K562 (cell line): ENCODE results near the gene DNASE1L1. TPM values are rescaled to one million over a fixed set of nuclear protein-coding genes. Genes with fewer than 3 reads are reported as not detected.

Source experiments
- ATAC-seq: fragments of 200-7000 bp; cut with Tn5 transposase; 3 replicates; pipeline ENCODE4 v1.9.1; 2020; ENCODE audit warnings: moderate library complexity
- BruUV-seq: library from RNA; stranded (reverse); fragments of 400-500 nt; replicated peaks from 2 replicates; lab custom pipeline; 2021; lab: Mats Ljungman, UMichigan
- CTCF ChIA-PET: fragments of 300-600 bp; formaldehyde crosslinking; extraction: SDS; loops from one replicate; lab custom pipeline; 2021; ENCODE audit warnings: low intra/inter-chr PET ratio; lab: Yijun Ruan, JAX
- POLR2A ChIA-PET: fragments of 300-600, 350-650 bp; sonication (Branson Sonifier 250); formaldehyde crosslinking; extraction: SDS; loops from one replicate; lab custom pipeline; 2021; ENCODE audit warnings: antibody characterized with exemption, inconsistent platforms; lab: Yijun Ruan, JAX
- DNase-seq, 4 experiments: peaks; one replicate each; pipeline versions ENCODE4 v3.0.0 to v3.0.0-alpha.2; 2011 to 2018; ENCODE audit warnings: low spot score in 3 of 4, mixed read lengths in 3 of 4; ENCODE audit errors: extremely low read depth in 1 of 4
- FAIRE-seq: peaks from 2 replicates; lab custom pipeline; 2011; peaks lifted over from hg19 to GRCh38; lab: Jason Lieb, UNC
- H2AFZ ChIP-seq: 2 replicates; pipeline ENCODE4 v1.6.0; 2011; ENCODE audit warnings: low read depth, low read length, control low read depth, inconsistent platforms
- H3K27ac ChIP-seq: fragments of 200-600 bp; 3 replicates; pipeline ENCODE4 v1.8.0; 2011; ENCODE audit warnings: low read depth, mild to moderate bottlenecking, control low read depth, inconsistent platforms, low read length, moderate library complexity, mixed read lengths; ENCODE audit errors: extremely low read depth
- H3K27me3 ChIP-seq, 2 experiments: fragments of 300-600 bp in 1 of 2; 2 replicates in 1 of 2; 3 replicates in 1 of 2; pipeline versions ENCODE4 v1.6.0 to v1.8.0; 2011; ENCODE audit warnings: inconsistent platforms in 2 of 2, low read length in 2 of 2, mild to moderate bottlenecking in 1 of 2, mixed read lengths in 1 of 2, moderate library complexity in 1 of 2; ENCODE audit not compliant: control insufficient read depth in 2 of 2, insufficient read depth in 2 of 2
- H3K36me3 ChIP-seq: fragments of 300-600 bp; 3 replicates; pipeline ENCODE4 v1.8.0; 2011; ENCODE audit warnings: mild to moderate bottlenecking, low read length, inconsistent platforms; ENCODE audit not compliant: control insufficient read depth, insufficient read depth
- H3K4me1 ChIP-seq, 2 experiments: fragments of 200-600 bp in 1 of 2; replicated peaks in 1 of 2; 2 replicates in 1 of 2; 3 replicates in 1 of 2; pipeline versions ENCODE4 v1.5.1 to v1.8.0; 2011; ENCODE audit warnings: inconsistent platforms in 2 of 2, low read length in 2 of 2, mild to moderate bottlenecking in 1 of 2, mixed read lengths in 1 of 2, moderate library complexity in 1 of 2; ENCODE audit not compliant: control insufficient read depth in 2 of 2, insufficient read depth in 2 of 2
- H3K4me2 ChIP-seq: 2 replicates; pipeline ENCODE4 v1.6.1; 2011; ENCODE audit warnings: low read length, control low read depth, inconsistent platforms, mixed read lengths; ENCODE audit not compliant: insufficient read depth
- H3K4me3 ChIP-seq: fragments of 200-600 bp; sonication (generic), shearing (Covaris generic); 2 replicates; pipeline ENCODE4 v1.5.1; 2016; ENCODE audit warnings: control low read depth, inconsistent platforms
- H3K79me2 ChIP-seq: fragments of 200-600 bp; 3 replicates; pipeline ENCODE4 v1.8.0; 2011; ENCODE audit warnings: low read length, inconsistent platforms; ENCODE audit not compliant: control insufficient read depth, insufficient read depth
- H3K9ac ChIP-seq, 2 experiments: 2 replicates each; pipeline versions ENCODE4 v1.6.0 to v1.6.1; 2011; ENCODE audit warnings: low read depth in 2 of 2, low read length in 2 of 2, control low read depth in 1 of 2, inconsistent platforms in 1 of 2, mild to moderate bottlenecking in 1 of 2, mixed read lengths in 1 of 2; ENCODE audit not compliant: insufficient read depth in 1 of 2
- H3K9me1 ChIP-seq: one replicate; pipeline ENCODE4 v1.6.0; 2011; ENCODE audit warnings: inconsistent platforms, mild to moderate bottlenecking, low read length, moderate library complexity; ENCODE audit not compliant: control insufficient read depth, insufficient read depth
- H3K9me3 ChIP-seq: replicated peaks from 2 replicates; pipeline ENCODE4 v1.5.1; 2011; ENCODE audit warnings: low read depth, low read length, inconsistent platforms; ENCODE audit not compliant: control insufficient read depth, insufficient read depth
- H4K20me1 ChIP-seq: replicated peaks from 2 replicates; pipeline ENCODE4 v1.6.1; 2011; ENCODE audit warnings: low read length, inconsistent platforms, mixed read lengths; ENCODE audit not compliant: control insufficient read depth, insufficient read depth
- BCL6 ChIP-seq: fragments of 250-450 bp; sonication (Bioruptor Pico); IDR thresholded peaks from 2 replicates; pipeline ENCODE4 v1.4.0; 2020
- CAMTA2 ChIP-seq: fragments of 250-450 bp; sonication (Bioruptor Pico); conservative IDR thresholded peaks from 2 replicates; pipeline ENCODE4 v1.5.1; 2022
- CBX8 ChIP-seq: fragments of 200-600 bp; sonication (generic); IDR thresholded peaks from 2 replicates; pipeline ENCODE4 v1.6.1; 2012; ENCODE audit warnings: borderline replicate concordance, mixed run types, low read depth, mild to moderate bottlenecking, moderate library complexity, mixed read lengths, low read length, control low read depth, inconsistent platforms; ENCODE audit not compliant: poor library complexity, severe bottlenecking; ENCODE audit errors: extremely low read depth
- GTF2A2 ChIP-seq: IDR thresholded peaks from 2 replicates; pipeline ENCODE4 v1.6.1; 2016; ENCODE audit warnings: mild to moderate bottlenecking, missing genetic modification characterization, missing compliant biosample characterization
- HES1 ChIP-seq: fragments of 450-650 bp; IDR thresholded peaks from 2 replicates; pipeline ENCODE4 v1.6.1; 2016; ENCODE audit warnings: low read depth, mild to moderate bottlenecking, moderate library complexity
- HMGN3 ChIP-seq: IDR thresholded peaks from 2 replicates; pipeline ENCODE4 v1.6.1; 2011; ENCODE audit warnings: borderline replicate concordance, low read depth, mild to moderate bottlenecking, mixed read lengths, low read length; ENCODE audit not compliant: insufficient read length; ENCODE audit errors: extremely low read depth
- ILK ChIP-seq: fragments of 450-650 bp; IDR thresholded peaks from 2 replicates; pipeline ENCODE4 v1.6.1; 2016; ENCODE audit warnings: missing genetic modification characterization, low read depth, mild to moderate bottlenecking, missing compliant biosample characterization, moderate library complexity, borderline replicate concordance
- KAT2B ChIP-seq: IDR thresholded peaks from one replicate; pipeline ENCODE4 v1.6.1; 2012; ENCODE audit warnings: low read depth, mild to moderate bottlenecking, control low read depth, inconsistent platforms, low read length, moderate library complexity
- KAT8 ChIP-seq: fragments of 450-650 bp; IDR thresholded peaks from 2 replicates; pipeline ENCODE4 v1.6.1; 2016; ENCODE audit warnings: low read depth, mild to moderate bottlenecking
- PHF20 ChIP-seq: fragments of 450-650 bp; IDR thresholded peaks from 2 replicates; pipeline ENCODE4 v1.6.1; 2018; ENCODE audit not compliant: partially characterized antibody
- POLR2G ChIP-seq: fragments of 200-400 bp; formaldehyde crosslinking; IDR thresholded peaks from 2 replicates; pipeline ENCODE4 v1.6.1; 2017; ENCODE audit warnings: low read depth, mild to moderate bottlenecking, antibody characterized with exemption, low read length, moderate library complexity
- PYGO2 ChIP-seq: fragments of 450-650 bp; IDR thresholded peaks from 2 replicates; pipeline ENCODE4 v1.6.1; 2016; ENCODE audit warnings: mild to moderate bottlenecking, missing genetic modification characterization, moderate library complexity, missing compliant biosample characterization
- RBFOX2 ChIP-seq: fragments of 200-400 bp; formaldehyde crosslinking; IDR thresholded peaks from 2 replicates; pipeline ENCODE4 v1.6.1; 2017; ENCODE audit warnings: low read depth, mild to moderate bottlenecking, low read length, moderate library complexity
- SETDB1 ChIP-seq: IDR thresholded peaks from one replicate; pipeline ENCODE4 v1.6.1; 2012; ENCODE audit warnings: low read length, control low read depth, inconsistent platforms
- TCF7L2 ChIP-seq: fragments of 150-350 bp; IDR thresholded peaks from 2 replicates; pipeline ENCODE4 v1.6.1; 2016; ENCODE audit warnings: low read depth, mild to moderate bottlenecking, low read length, moderate library complexity
- ZNF253 ChIP-seq: fragments of 250-450 bp; sonication (Bioruptor Pico); conservative IDR thresholded peaks from 2 replicates; pipeline ENCODE4 v1.6.1; 2021; ENCODE audit warnings: mild to moderate bottlenecking
- ZNF347 ChIP-seq: fragments of 450-650 bp; formaldehyde crosslinking; IDR thresholded peaks from 2 replicates; pipeline ENCODE4 v1.4.0; 2020; ENCODE audit warnings: low read depth, mild to moderate bottlenecking, moderate library complexity
- ZNF41 ChIP-seq: fragments of 250-450 bp; sonication (Bioruptor Pico); conservative IDR thresholded peaks from 2 replicates; pipeline ENCODE4 v1.4.0; 2020; ENCODE audit warnings: mild to moderate bottlenecking
- ZNF79 ChIP-seq: fragments of 250-450 bp; sonication (Bioruptor Pico); IDR thresholded peaks from 2 replicates; pipeline ENCODE4 v1.4.0; 2020; ENCODE audit warnings: low read depth, mild to moderate bottlenecking, moderate library complexity
- WGBS: fragments of 100-300 bp; shearing (Covaris generic); methylation state at CpG from one replicate; pipeline ENCODE4 v1.1.6; 2016; ENCODE audit warnings: low coverage, mixed read lengths; ENCODE audit not compliant: insufficient coverage; ENCODE audit errors: missing lambda C conversion rate; 5-methylcytosine and 5-hydroxymethylcytosine counted together
- in situ Hi-C: fragments of 300-500 bp; cut with MboI; formaldehyde crosslinking; loops from 4 replicates; pipeline ENCODE4 v1.15.0; 2018; ENCODE audit warnings: inconsistent platforms, mixed read lengths
- intact Hi-C: fragments of 100-400 bp; cut with micrococcal nuclease; formaldehyde crosslinking; loops from 2 replicates; pipeline ENCODE4 v1.14.2; 2022
- polyA plus RNA-seq, 8 experiments: library from polyadenylated mRNA; depleted of rRNA in 4 of 8; stranded (reverse) in 5 of 8; unstranded in 3 of 8; fragments of >200 nt; fragmentation: Nextera tagmentation in 2 of 8; fragmentation: Illumina TruSeq in 1 of 8; extraction: Ambion mirVana in 2 of 8; extraction: Trizol in 1 of 8; gene quantifications; 2 replicates each; pipeline versions ENCODE4 v1.2.1 to v1.2.3, GENCODE V29; 2011 to 2014; ENCODE audit warnings: inconsistent platforms in 1 of 8, missing spikeins in 1 of 8
- total RNA-seq, 7 experiments: library from RNA; depleted of rRNA in 6 of 7; stranded (reverse); fragments of >200 nt in 6 of 7; fragmentation: Illumina TruSeq in 2 of 7; extraction: Trizol in 2 of 7; gene quantifications; 2 replicates each; pipeline versions ENCODE4 v1.2.1 to v1.2.3, GENCODE V29; 2011 to 2021; ENCODE audit warnings: low replicate concordance in 1 of 7
- TF ChIP-seq, protein P1 (sequence below): fragments of 450-650 bp; formaldehyde crosslinking; conservative IDR thresholded peaks from 2 replicates; pipeline ENCODE4 v1.4.0; 2022; ENCODE audit warnings: mild to moderate bottlenecking, missing genetic modification characterization

Gene DNASE1L1
- total and polyA plus RNA-seq, 9 of the 15 experiments (the other 6 are each of a cell fraction or from before 2014, with no cell fraction given): 0.73 to 12.6 (median 7.9) TPM

DNA sequence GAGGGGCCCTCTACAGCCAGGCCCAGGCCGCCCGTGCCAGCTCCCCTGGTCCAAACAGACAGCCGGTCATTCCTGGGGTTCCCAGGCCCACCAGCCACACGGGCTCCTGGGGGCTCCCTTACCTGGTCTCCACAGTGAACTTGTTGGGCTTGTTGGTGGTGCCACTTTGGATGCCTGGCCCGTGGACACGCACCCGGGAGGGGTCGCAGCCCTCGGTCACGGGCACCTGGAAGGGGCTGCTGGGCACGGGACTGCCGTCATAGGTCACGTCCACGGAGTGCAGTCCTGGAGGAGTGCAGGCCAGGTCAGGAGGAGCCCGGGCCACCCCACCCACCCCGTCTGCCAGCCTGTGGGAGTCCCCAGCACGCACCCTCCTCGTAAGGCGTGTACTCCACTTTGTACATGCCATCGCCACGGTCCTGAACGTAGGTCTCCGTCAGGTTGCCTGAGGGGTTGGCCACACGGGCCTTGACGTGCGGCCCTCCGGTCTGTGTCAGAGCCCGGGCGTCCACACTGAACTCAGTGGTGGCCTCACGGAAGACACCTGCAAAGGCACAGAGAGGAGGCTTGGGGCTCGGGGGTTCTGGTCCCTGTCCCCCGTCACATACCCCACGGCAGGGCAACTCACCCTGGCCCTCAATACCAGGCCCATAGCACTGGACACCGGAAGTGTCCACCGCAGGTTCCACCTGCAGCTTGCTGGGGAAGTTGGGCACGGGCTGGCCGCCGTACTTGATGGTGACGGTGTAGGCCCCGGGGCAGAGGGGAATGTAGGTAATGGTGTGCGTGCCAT lies 49.5 kb downstream of the DNASE1L1 start (continued):
- TF ChIP-seq HMGN3: no peak
- TF ChIP-seq RBFOX2: peak; percentile 60
- no peak for TF ChIP-seq KAT8
- TF ChIP-seq ILK (tag): no peak
- TF ChIP-seq GTF2A2 (tag): no peak

DNA sequence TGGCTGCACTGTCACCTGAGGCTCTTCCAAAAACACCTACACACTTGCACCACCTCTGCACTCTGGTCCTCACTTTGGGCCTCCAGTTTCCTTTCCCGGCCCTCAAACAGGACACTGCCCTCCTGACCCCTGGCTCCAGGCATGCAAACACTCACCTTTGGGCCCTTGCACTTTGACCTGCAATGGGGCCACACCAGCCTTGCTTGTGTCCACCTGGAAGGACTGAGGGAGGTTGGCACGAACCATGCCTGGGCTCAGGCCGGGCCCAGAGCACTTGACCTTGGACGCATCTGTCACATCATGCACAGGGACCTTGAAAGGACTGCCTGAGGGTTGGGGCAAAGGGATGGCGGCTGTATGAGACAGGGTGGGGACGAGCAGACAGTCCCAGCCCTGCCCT lies 50.2 kb downstream of the DNASE1L1 start:
- no peaks in the 10 kb centered on the region for H3K9me1 ChIP-seq
- ATAC-seq: no peak
- WGBS: 100% methylated on average over 6 of the region's 6 CpGs
- H3K79me2 ChIP-seq: no peaks in the 10 kb centered on the region
- no peaks in the 10 kb centered on the region for H3K9me3 ChIP-seq
- no peak overlapping the region for H3K27ac ChIP-seq
- in situ Hi-C loops (no loop called here), intact Hi-C loops (no loop called here)
- no peaks in the 10 kb centered on the region for H4K20me1 ChIP-seq
- ChIA-PET CTCF (no interaction called here), POLR2A (interaction anchor here (1.2 to 1.6 kb wide), 2 partner anchors 9 to 10 kb away, joined by 4 read pairs; no protein-coding TSS in a partner anchor)
- peaks cover 0 to 19% of the 10 kb centered on the region in 2 experiments; a peak in 1 of 5 replicates for H3K4me1 ChIP-seq
- peaks cover 94% of the 10 kb centered on the region; the same call in 2 of the 3 replicates for H3K36me3 ChIP-seq
- H3K4me3 ChIP-seq: no peak overlapping the region
- no peak overlapping the region for H3K4me2 ChIP-seq
- no peak for DNase-seq
- H3K9ac ChIP-seq: peak overlapping the region in 1 of 2 experiments; percentile 48; a peak in 1 of 4 replicates
- FAIRE-seq: no peak
- H2AFZ ChIP-seq: no peak overlapping the region
- H3K27me3 ChIP-seq: no peaks in the 10 kb centered on the region
- no TSS peak for BruUV-seq
- TF ChIP-seq POLR2G: peak; percentile 43
- no peak for TF ChIP-seq BCL6
- no peak for TF ChIP-seq ZNF79
- peak; percentile 15 for TF ChIP-seq RBFOX2
- no peak for TF ChIP-seq KAT2B
- no peak for TF ChIP-seq TCF7L2
- no peak for TF ChIP-seq ZNF253 (CRISPR knock-in tag)
- TF ChIP-seq, protein P1, sequence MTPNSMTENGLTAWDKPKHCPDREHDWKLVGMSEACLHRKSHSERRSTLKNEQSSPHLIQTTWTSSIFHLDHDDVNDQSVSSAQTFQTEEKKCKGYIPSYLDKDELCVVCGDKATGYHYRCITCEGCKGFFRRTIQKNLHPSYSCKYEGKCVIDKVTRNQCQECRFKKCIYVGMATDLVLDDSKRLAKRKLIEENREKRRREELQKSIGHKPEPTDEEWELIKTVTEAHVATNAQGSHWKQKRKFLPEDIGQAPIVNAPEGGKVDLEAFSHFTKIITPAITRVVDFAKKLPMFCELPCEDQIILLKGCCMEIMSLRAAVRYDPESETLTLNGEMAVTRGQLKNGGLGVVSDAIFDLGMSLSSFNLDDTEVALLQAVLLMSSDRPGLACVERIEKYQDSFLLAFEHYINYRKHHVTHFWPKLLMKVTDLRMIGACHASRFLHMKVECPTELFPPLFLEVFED (CRISPR knock-in tag): no peak
- no peak for TF ChIP-seq CAMTA2
- TF ChIP-seq HES1: no peak
- no peak for TF ChIP-seq ZNF41 (CRISPR knock-in tag)
- TF ChIP-seq SETDB1: no peak
- no peak for TF ChIP-seq PYGO2 (tag)
- no peak for TF ChIP-seq PHF20
- TF ChIP-seq ZNF347 (CRISPR knock-in tag): no peak
- no peak for TF ChIP-seq CBX8
